HG03575 (cell line): Measurements from ENCODE around the gene CES4A.
"Not testable (repeated sequence)": the region's sequence is repeated elsewhere in the genome, so short reads cannot be mapped to it uniquely, and the experiment has no call there.

Experiments
- ATAC-seq: cut with Tn5 transposase; IDR thresholded peaks from one replicate; pipeline ENCODE4 v1.9.1; 2021; ENCODE audit not compliant: unreplicated experiment, insufficient number of reproducible peaks, low FRiP score; ENCODE audit errors: extremely low read depth

Gene CES4A

GRCh38 chr16:66954097-66954659 is 34.2 kb upstream of the CES4A start:
- ATAC-seq = no peak

GRCh38 chr16:66955363-66956153 is 32.8 kb upstream of the CES4A start:
- not testable (repeated sequence) for ATAC-seq

- ATAC-seq = not testable (repeated sequence)
Measured at GRCh38 chr16:66956154-66956457, 32.3 kb upstream of the CES4A start.

GRCh38 chr16:66958857-66959703 is 29.3 kb upstream of the CES4A start:
- ATAC-seq = no peak

GRCh38 chr16:66959704-66960161 is 28.7 kb upstream of the CES4A start:
- ATAC-seq = no peak

- no peak for ATAC-seq
Measured at GRCh38 chr16:66960270-66960669, 28.1 kb upstream of the CES4A start.

- ATAC-seq = no peak
Measured at GRCh38 chr16:66961065-66961744, 27.2 kb upstream of the CES4A start, which contains the start of gene CES3. Gene CES3 (plus strand): TSS chr16:66961266. CDS start chr16:66961308, 42 bp downstream.

- ATAC-seq = no peak
Measured at GRCh38 chr16:66961914-66962313, 26.5 kb upstream of the CES4A start.

- no peak for ATAC-seq
Measured at GRCh38 chr16:66964049-66964448, 24.3 kb upstream of the CES4A start.

GRCh38 chr16:66968847-66969246 is 19.5 kb upstream of the CES4A start:
- no peak for ATAC-seq

GRCh38 chr16:66970775-66971720 is 17.3 kb upstream of the CES4A start:
- ATAC-seq = no peak

GRCh38 chr16:66972983-66973382 is 15.4 kb upstream of the CES4A start:
- ATAC-seq = no peak

GRCh38 chr16:66973716-66974115 is 14.7 kb upstream of the CES4A start:
- ATAC-seq = no peak

GRCh38 chr16:66974156-66974931 is 14.0 kb upstream of the CES4A start:
- not testable (repeated sequence) for ATAC-seq

- ATAC-seq = not testable (repeated sequence)
Measured at GRCh38 chr16:66974932-66975246, 13.5 kb upstream of the CES4A start.

GRCh38 chr16:66975302-66975893 is 13.0 kb upstream of the CES4A start:
- ATAC-seq = no peak

GRCh38 chr16:66976746-66977145 is 11.6 kb upstream of the CES4A start:
- ATAC-seq = no peak
